Right ventricle myocardium inferior (tissue), 1 donor: Measurements from ENCODE around the gene ZBTB39. TPM values are rescaled to one million over a fixed set of nuclear protein-coding genes. Genes with fewer than 3 reads are reported as not detected.
"Not testable (repeated sequence)": the region's sequence is repeated elsewhere in the genome, so short reads cannot be mapped to it uniquely, and the experiment has no call there.

Experiments
- ATAC-seq: fragments of 200-7000 bp; cut with Tn5 transposase; one replicate; pipeline ENCODE4 v1.9.1; 2020; ENCODE audit warnings: mild to moderate bottlenecking, moderate library complexity
- DNase-seq: peaks from one replicate; pipeline ENCODE4 v3.0.0; 2021; ENCODE audit errors: missing footprints
- intact Hi-C: fragments of 100-400 bp; cut with DNase I; formaldehyde crosslinking; loops from one replicate; pipeline ENCODE4 v1.11.0; 2022
- total RNA-seq: library from RNA; stranded (reverse); fragmentation: NEBNext Ultra II Directional; extraction: Animal tissue kit (Norgen Biotek cat#: 25700); gene quantifications from one replicate; pipeline ENCODE4 v1.2.1, GENCODE V29; 2021
- donor health status: DM: no; HTN: yes; CAD: no; lungs with severe emphysema.

The ZBTB39 gene
- total RNA-seq, 1 donor from 2014 or later, result 3.3 TPM

GRCh38 chr12:56963557-56963956, 42.8 kb downstream of the ZBTB39 start:
- intact Hi-C loops, ATAC-seq, DNase-seq: not testable (repeated sequence)

GRCh38 chr12:56962247-56962646, 44.1 kb downstream of the ZBTB39 start:
- DNase-seq, intact Hi-C loops, ATAC-seq: not testable (repeated sequence)

- intact Hi-C loops, result no loop called here
- DNase-seq, result no peak
- no peak for ATAC-seq
Measured at GRCh38 chr12:56958422-56958821, 47.9 kb downstream of the ZBTB39 start.

GRCh38 chr12:56957229-56958052, 48.9 kb downstream of the ZBTB39 start, which contains the start of gene RDH16:
Gene RDH16, minus strand, starts transcription at chr12:56957608. Its CDS starts 146 bp downstream, at chr12:56957462.
- ATAC-seq (no peak), DNase-seq (no peak)
- intact Hi-C loops, result no loop called here

GRCh38 chr12:56955631-56956256, 50.6 kb downstream of the ZBTB39 start:
- intact Hi-C loops, result no loop called here
- no peak for DNase-seq

GRCh38 chr12:56954958-56955355, 51.4 kb downstream of the ZBTB39 start:
- ATAC-seq, result no peak
- DNase-seq, result no peak
- intact Hi-C loops, result no loop called here

More at GRCh38 chr12:56955631-56956256, 50.6 kb downstream of the ZBTB39 start:
- ATAC-seq, result no peak

- DNase-seq (no peak), ATAC-seq (no peak)
- intact Hi-C loops, result no loop called here
Measured at GRCh38 chr12:56954057-56954957, 52.0 kb downstream of the ZBTB39 start.

GRCh38 chr12:56953314-56953713, 53.0 kb downstream of the ZBTB39 start:
- ATAC-seq (no peak), DNase-seq (no peak)
- intact Hi-C loops, result no loop called here

- no peak for DNase-seq
- intact Hi-C loops, result no loop called here
- no peak for ATAC-seq
Measured at GRCh38 chr12:56951582-56952339, 54.6 kb downstream of the ZBTB39 start.

GRCh38 chr12:56948881-56949280, 57.5 kb downstream of the ZBTB39 start:
- intact Hi-C loops, result no loop called here
- ATAC-seq, result no peak
- DNase-seq, result no peak

Other genes with a start within 250 kb of the ZBTB39 start
- gene HSD17B6, start 243.2 kb downstream of the ZBTB39 start, total RNA-seq, result 0.27 TPM
- gene SDR9C7, start 72.1 kb downstream of the ZBTB39 start, total RNA-seq, result not detected
- gene RDH16, start 48.9 kb downstream of the ZBTB39 start, total RNA-seq, result not detected
- not detected for gene TAC3, start 10.0 kb upstream of the ZBTB39 start, total RNA-seq
- gene MYO1A, start 43.6 kb upstream of the ZBTB39 start, total RNA-seq, result not detected
- gene NEMP1, start 72.2 kb upstream of the ZBTB39 start, total RNA-seq, result 3.3 TPM
- 9.8 TPM for gene NAB2, start 82.6 kb upstream of the ZBTB39 start, total RNA-seq
- 58.3 TPM for gene STAT6, start 104.8 kb upstream of the ZBTB39 start, total RNA-seq
- gene LRP1, start 121.9 kb upstream of the ZBTB39 start, total RNA-seq, result 143 TPM
- not detected for gene LRP1-AS, start 141.1 kb upstream of the ZBTB39 start, total RNA-seq
- gene NXPH4, start 210.2 kb upstream of the ZBTB39 start, total RNA-seq, result 0.60 TPM
- gene SHMT2, start 223.2 kb upstream of the ZBTB39 start, total RNA-seq, result 32.8 TPM
- 1.2 TPM for gene STAC3, start 244.6 kb upstream of the ZBTB39 start, total RNA-seq